ENCODE results near the gene SNX30. TPM values are rescaled to one million over a fixed set of nuclear protein-coding genes. Genes with fewer than 3 reads are reported as not detected.

SNX30 gene
- total RNA-seq, 1 experiment from 2014 or later, result 12.7 TPM

DNA sequence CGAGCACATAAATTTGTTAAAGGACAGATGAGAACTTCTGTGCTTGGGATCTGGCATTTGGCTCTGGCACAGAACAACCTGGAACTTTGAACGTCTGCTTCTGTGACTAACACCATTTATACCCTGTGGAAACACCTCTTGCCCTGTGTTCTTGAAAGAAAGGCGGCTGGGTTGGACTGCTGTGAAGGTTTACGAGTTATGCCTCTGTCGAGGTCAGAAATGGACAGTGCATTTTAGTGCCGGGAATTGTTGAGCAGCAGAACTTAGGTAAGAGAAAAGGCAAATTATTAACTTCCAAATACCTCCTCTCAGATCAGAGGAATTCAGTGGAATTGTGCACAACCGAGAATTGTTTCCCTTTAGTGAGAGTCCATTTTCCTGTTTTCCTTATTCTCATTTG lies 18.6 kb upstream of the SNX30 start (continued):
- TF ChIP-seq YY1 (IDR thresholded peaks at IDR 0.05; ENCODE audit: extremely low read depth, insufficient replicate concordance, low read depth, low read length) (no peak), ZNF274 (IDR thresholded peaks at IDR 0.05; ENCODE audit: low read depth, low read length) (no peak), CBX3 (IDR thresholded peaks at IDR 0.05; ENCODE audit: low read depth) (no peak), FOSL1 (IDR thresholded peaks at IDR 0.05; ENCODE audit: low read depth) (no peak)

DNA sequence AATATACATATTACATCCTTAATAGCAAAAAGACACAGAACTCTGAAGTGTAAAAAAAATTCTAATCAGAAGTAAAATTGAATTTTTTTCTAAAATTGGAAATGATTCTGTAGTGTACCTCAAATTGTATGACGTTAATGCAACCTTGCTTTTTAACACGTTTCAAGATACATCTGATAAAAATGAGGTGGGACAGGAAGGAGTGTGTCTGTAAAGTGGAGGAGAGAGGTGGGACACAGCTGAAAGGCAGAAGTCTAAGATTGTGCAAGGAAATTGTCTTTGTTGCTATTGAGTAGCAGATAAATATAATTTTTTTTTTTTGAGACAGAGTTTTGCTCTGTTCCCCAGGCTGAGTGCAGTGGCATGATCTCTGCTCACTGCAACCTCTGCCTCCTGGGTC lies 15.7 kb upstream of the SNX30 start:
- no peak overlapping the region for H3K4me2 ChIP-seq (ENCODE audit: low read length)
- intact Hi-C loops (cut with micrococcal nuclease), result no loop called here
- TF ChIP-seq, protein P1, sequence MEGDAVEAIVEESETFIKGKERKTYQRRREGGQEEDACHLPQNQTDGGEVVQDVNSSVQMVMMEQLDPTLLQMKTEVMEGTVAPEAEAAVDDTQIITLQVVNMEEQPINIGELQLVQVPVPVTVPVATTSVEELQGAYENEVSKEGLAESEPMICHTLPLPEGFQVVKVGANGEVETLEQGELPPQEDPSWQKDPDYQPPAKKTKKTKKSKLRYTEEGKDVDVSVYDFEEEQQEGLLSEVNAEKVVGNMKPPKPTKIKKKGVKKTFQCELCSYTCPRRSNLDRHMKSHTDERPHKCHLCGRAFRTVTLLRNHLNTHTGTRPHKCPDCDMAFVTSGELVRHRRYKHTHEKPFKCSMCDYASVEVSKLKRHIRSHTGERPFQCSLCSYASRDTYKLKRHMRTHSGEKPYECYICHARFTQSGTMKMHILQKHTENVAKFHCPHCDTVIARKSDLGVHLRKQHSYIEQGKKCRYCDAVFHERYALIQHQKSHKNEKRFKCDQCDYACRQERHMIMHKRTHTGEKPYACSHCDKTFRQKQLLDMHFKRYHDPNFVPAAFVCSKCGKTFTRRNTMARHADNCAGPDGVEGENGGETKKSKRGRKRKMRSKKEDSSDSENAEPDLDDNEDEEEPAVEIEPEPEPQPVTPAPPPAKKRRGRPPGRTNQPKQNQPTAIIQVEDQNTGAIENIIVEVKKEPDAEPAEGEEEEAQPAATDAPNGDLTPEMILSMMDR (IDR thresholded peaks at IDR 0.05 in 2 of 3, conservative IDR thresholded peaks at IDR 0.05 in 1 of 3; ENCODE audit: borderline replicate concordance in 1 of 3, insufficient read depth in 1 of 3, low read depth in 2 of 3, low read length in 2 of 3), result no peak
- TF ChIP-seq TCF7L2 (IDR thresholded peaks at IDR 0.05; ENCODE audit: borderline replicate concordance, extremely low read depth, insufficient read depth, insufficient read length), result no peak
- no peak for TF ChIP-seq CBX3 (IDR thresholded peaks at IDR 0.05; ENCODE audit: low read depth)
- TF ChIP-seq, protein P2, sequence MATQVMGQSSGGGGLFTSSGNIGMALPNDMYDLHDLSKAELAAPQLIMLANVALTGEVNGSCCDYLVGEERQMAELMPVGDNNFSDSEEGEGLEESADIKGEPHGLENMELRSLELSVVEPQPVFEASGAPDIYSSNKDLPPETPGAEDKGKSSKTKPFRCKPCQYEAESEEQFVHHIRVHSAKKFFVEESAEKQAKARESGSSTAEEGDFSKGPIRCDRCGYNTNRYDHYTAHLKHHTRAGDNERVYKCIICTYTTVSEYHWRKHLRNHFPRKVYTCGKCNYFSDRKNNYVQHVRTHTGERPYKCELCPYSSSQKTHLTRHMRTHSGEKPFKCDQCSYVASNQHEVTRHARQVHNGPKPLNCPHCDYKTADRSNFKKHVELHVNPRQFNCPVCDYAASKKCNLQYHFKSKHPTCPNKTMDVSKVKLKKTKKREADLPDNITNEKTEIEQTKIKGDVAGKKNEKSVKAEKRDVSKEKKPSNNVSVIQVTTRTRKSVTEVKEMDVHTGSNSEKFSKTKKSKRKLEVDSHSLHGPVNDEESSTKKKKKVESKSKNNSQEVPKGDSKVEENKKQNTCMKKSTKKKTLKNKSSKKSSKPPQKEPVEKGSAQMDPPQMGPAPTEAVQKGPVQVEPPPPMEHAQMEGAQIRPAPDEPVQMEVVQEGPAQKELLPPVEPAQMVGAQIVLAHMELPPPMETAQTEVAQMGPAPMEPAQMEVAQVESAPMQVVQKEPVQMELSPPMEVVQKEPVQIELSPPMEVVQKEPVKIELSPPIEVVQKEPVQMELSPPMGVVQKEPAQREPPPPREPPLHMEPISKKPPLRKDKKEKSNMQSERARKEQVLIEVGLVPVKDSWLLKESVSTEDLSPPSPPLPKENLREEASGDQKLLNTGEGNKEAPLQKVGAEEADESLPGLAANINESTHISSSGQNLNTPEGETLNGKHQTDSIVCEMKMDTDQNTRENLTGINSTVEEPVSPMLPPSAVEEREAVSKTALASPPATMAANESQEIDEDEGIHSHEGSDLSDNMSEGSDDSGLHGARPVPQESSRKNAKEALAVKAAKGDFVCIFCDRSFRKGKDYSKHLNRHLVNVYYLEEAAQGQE (IDR thresholded peaks at IDR 0.05; ENCODE audit: low read depth), result no peak
- no peak for TF ChIP-seq RAD21 (IDR thresholded peaks at IDR 0.05; ENCODE audit: low read depth)
- TF ChIP-seq CEBPB (IDR thresholded peaks at IDR 0.05; ENCODE audit: low read depth), result no peak
- no peak for TF ChIP-seq EGR1 (IDR thresholded peaks at IDR 0.05; ENCODE audit: low read depth)
- no peak for TF ChIP-seq POLR2AphosphoS5 (IDR thresholded peaks at IDR 0.05; ENCODE audit: low read depth, low read length)
- TF ChIP-seq SP1 (IDR thresholded peaks at IDR 0.05; ENCODE audit: low read depth), result no peak
- no peak for TF ChIP-seq FOSL1 (IDR thresholded peaks at IDR 0.05; ENCODE audit: low read depth)
- no peak for TF ChIP-seq SRF (IDR thresholded peaks at IDR 0.05; ENCODE audit: low read depth)
- TF ChIP-seq, protein P3, sequence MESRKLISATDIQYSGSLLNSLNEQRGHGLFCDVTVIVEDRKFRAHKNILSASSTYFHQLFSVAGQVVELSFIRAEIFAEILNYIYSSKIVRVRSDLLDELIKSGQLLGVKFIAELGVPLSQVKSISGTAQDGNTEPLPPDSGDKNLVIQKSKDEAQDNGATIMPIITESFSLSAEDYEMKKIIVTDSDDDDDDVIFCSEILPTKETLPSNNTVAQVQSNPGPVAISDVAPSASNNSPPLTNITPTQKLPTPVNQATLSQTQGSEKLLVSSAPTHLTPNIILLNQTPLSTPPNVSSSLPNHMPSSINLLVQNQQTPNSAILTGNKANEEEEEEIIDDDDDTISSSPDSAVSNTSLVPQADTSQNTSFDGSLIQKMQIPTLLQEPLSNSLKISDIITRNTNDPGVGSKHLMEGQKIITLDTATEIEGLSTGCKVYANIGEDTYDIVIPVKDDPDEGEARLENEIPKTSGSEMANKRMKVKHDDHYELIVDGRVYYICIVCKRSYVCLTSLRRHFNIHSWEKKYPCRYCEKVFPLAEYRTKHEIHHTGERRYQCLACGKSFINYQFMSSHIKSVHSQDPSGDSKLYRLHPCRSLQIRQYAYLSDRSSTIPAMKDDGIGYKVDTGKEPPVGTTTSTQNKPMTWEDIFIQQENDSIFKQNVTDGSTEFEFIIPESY (IDR thresholded peaks at IDR 0.05; ENCODE audit: extremely low read depth, insufficient replicate concordance, low read length), result no peak
- no peak for TF ChIP-seq YY1 (IDR thresholded peaks at IDR 0.05; ENCODE audit: extremely low read depth, insufficient replicate concordance, low read depth, low read length)
- TF ChIP-seq, protein P4, sequence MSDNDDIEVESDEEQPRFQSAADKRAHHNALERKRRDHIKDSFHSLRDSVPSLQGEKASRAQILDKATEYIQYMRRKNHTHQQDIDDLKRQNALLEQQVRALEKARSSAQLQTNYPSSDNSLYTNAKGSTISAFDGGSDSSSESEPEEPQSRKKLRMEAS (IDR thresholded peaks at IDR 0.05), result no peak
- TF ChIP-seq, protein P5, sequence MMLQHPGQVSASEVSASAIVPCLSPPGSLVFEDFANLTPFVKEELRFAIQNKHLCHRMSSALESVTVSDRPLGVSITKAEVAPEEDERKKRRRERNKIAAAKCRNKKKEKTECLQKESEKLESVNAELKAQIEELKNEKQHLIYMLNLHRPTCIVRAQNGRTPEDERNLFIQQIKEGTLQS (IDR thresholded peaks at IDR 0.05), result no peak
- no peak for TF ChIP-seq EZH2 (IDR thresholded peaks at IDR 0.05)
- H3K9me2 ChIP-seq (ENCODE audit: insufficient read depth), result no peaks in the 10 kb centered on the region
- H3K9me3 ChIP-seq (ENCODE audit: control insufficient read depth in 1 of 2, insufficient read depth in 1 of 2, low read depth in 1 of 2, low read length in 2 of 2), result no peaks in the 10 kb centered on the region
- H3K79me2 ChIP-seq (ENCODE audit: insufficient read depth, low read length), result no peaks in the 10 kb centered on the region
- ChIA-PET CTCF (no interaction called here), RAD21 (ENCODE audit: low non-redundant PET in 1 of 2, low total read pairs in 2 of 2, uncharacterized antibody in 2 of 2, unreplicated experiment in 2 of 2) (no interaction called here), POLR2A (no interaction called here)
- BruUV-seq (replicated peaks), result no TSS peak
- H2AFZ ChIP-seq (ENCODE audit: low read depth, low read length, poor library complexity, severe bottlenecking), result no peak overlapping the region
- no peak overlapping the region for H3K9ac ChIP-seq (ENCODE audit: low read length)
- DNase-seq (ENCODE audit: low read depth, low spot score), result no peak
- H3K4me3 ChIP-seq (replicated peaks in 1 of 2; ENCODE audit: low read depth in 1 of 2, low read length in 2 of 2), result no peak overlapping the region
- no peaks in the 10 kb centered on the region for H3K27me3 ChIP-seq (ENCODE audit: insufficient read depth, low read length)
- H3K4me1 ChIP-seq (ENCODE audit: control insufficient read depth in 1 of 2, insufficient read depth in 2 of 2, low read length in 2 of 2), result no peaks in the 10 kb centered on the region
- no peak overlapping the region for H3K27ac ChIP-seq (ENCODE audit: low read depth, low read length)
- H4K20me1 ChIP-seq (ENCODE audit: insufficient read depth), result no peaks in the 10 kb centered on the region
- no peak for ATAC-seq
- no peaks in the 10 kb centered on the region for H3K36me3 ChIP-seq (ENCODE audit: control insufficient read depth in 1 of 2, insufficient read depth in 2 of 2, low read length in 2 of 2)
